Neutrophil (primary cell): ENCODE data around the gene CASKIN1.

Experiments used
- H3K27ac ChIP-seq: fragments of 200-600 bp; sonication (generic); 2 replicates; pipeline ENCODE4 v1.5.1; 2016; ENCODE audit warnings: mild to moderate bottlenecking, moderate library complexity
- H3K27me3 ChIP-seq: fragments of 200-600 bp; sonication (generic); 2 replicates; pipeline ENCODE4 v1.6.0; 2016; ENCODE audit warnings: mild to moderate bottlenecking
- H3K36me3 ChIP-seq: fragments of 200-600 bp; sonication (generic); 2 replicates; pipeline ENCODE4 v1.5.1; 2017
- H3K4me1 ChIP-seq, 2 experiments: fragments of 200-600 bp in 1 of 2; sonication (generic) in 1 of 2; 1 replicate in 1 of 2; 2 replicates in 1 of 2; pipeline versions ENCODE4 v1.5.1 to v1.6.1; 2013 to 2016; ENCODE audit warnings: low read depth in 1 of 2, low read length in 1 of 2, mild to moderate bottlenecking in 1 of 2, moderate library complexity in 1 of 2; ENCODE audit not compliant: control insufficient read depth in 1 of 2, insufficient read depth in 1 of 2
- H3K4me3 ChIP-seq, 2 experiments: fragments of 200-600 bp in 1 of 2; sonication (generic) in 1 of 2; 1 replicate in 1 of 2; 2 replicates in 1 of 2; pipeline ENCODE4 v1.5.1; 2013 to 2016; ENCODE audit warnings: low read depth in 1 of 2, low read length in 1 of 2, mild to moderate bottlenecking in 1 of 2, moderate library complexity in 1 of 2
- H3K9me3 ChIP-seq: fragments of 200-600 bp; sonication (generic); 2 replicates; pipeline ENCODE4 v1.5.1; 2016
- CTCF ChIP-seq: fragments of 200-600 bp; sonication (generic); IDR thresholded peaks from 2 replicates; pipeline ENCODE4 v1.5.1; 2016; ENCODE audit warnings: antibody characterized with exemption

Gene CASKIN1

GRCh38 chr16:2233046-2233775, 36.8 kb upstream of the CASKIN1 start:
- Histone ChIP-seq H3K27me3 (peaks cover 35% of the 10 kb centered on the region), H3K27ac (no peak overlapping the region), H3K9me3 (no peaks in the 10 kb centered on the region), H3K36me3 (peaks cover 80% of the 10 kb centered on the region), H3K4me1 (no peaks in the 10 kb centered on the region), H3K4me3 (no peak overlapping the region)
- no peak for TF ChIP-seq CTCF

GRCh38 chr16:2232094-2232990, 35.9 kb upstream of the CASKIN1 start:
- no peak for TF ChIP-seq CTCF
- Histone ChIP-seq H3K4me3 (no peak overlapping the region), H3K27ac (no peak overlapping the region), H3K4me1 (no peaks in the 10 kb centered on the region), H3K9me3 (no peaks in the 10 kb centered on the region), H3K27me3 (peaks cover 26% of the 10 kb centered on the region), H3K36me3 (peaks cover 84% of the 10 kb centered on the region)

GRCh38 chr16:2231016-2231931, 34.9 kb upstream of the CASKIN1 start:
- Histone ChIP-seq H3K9me3 (no peaks in the 10 kb centered on the region), H3K4me1 (no peaks in the 10 kb centered on the region), H3K27me3 (peaks cover 16% of the 10 kb centered on the region), H3K27ac (no peak overlapping the region), H3K4me3 (no peak overlapping the region), H3K36me3 (peaks cover 91% of the 10 kb centered on the region)
- TF ChIP-seq CTCF = no peak

- Histone ChIP-seq H3K27ac (no peak overlapping the region), H3K9me3 (no peaks in the 10 kb centered on the region), H3K27me3 (peaks cover 7% of the 10 kb centered on the region), H3K36me3 (peaks cover 84% of the 10 kb centered on the region), H3K4me1 (no peaks in the 10 kb centered on the region), H3K4me3 (no peak overlapping the region)
- TF ChIP-seq CTCF = no peak
Measured at GRCh38 chr16:2230376-2230775, 34.0 kb upstream of the CASKIN1 start.

GRCh38 chr16:2229632-2230250, 33.3 kb upstream of the CASKIN1 start:
- Histone ChIP-seq H3K36me3 (peaks cover 77% of the 10 kb centered on the region), H3K4me1 (peaks cover under 1 to 2% of the 10 kb centered on the region in 2 experiments), H3K27ac (no peak overlapping the region), H3K4me3 (no peak overlapping the region), H3K27me3 (peaks cover under 1% of the 10 kb centered on the region), H3K9me3 (no peaks in the 10 kb centered on the region)
- no peak for TF ChIP-seq CTCF
